Activated naive CD4-positive, alpha-beta T cell treated with anti-CD3 and anti-CD28 coated beads for 36 hours (primary cell): Measurements from ENCODE around the gene MSANTD3. TPM values are rescaled to one million over a fixed set of nuclear protein-coding genes. Genes with fewer than 3 reads are reported as not detected.
"Not testable (repeated sequence)": the region's sequence is repeated elsewhere in the genome, so short reads cannot be mapped to it uniquely, and the experiment has no call there.

ENCODE experiments used
- CTCF ChIA-PET: fragments of 350-600 bp; sonication (Branson Sonifier 250); formaldehyde crosslinking; loops from one replicate; lab custom pipeline; 2021; ENCODE audit warnings: antibody characterized with exemption; lab: Charles Lee
- DNase-seq: peaks from one replicate; pipeline ENCODE4 v3.0.0-alpha.2; 2020
- H3K27ac Mint-ChIP-seq: one replicate; pipeline ENCODE4 v1.8.0; 2021; ENCODE audit warnings: mild to moderate bottlenecking, mixed read lengths
- H3K27me3 Mint-ChIP-seq: one replicate; pipeline ENCODE4 v1.8.0; 2021; ENCODE audit warnings: low read depth, mixed read lengths
- H3K36me3 Mint-ChIP-seq: one replicate; pipeline ENCODE4 v1.8.0; 2021; ENCODE audit warnings: low read depth, mixed read lengths
- H3K4me1 Mint-ChIP-seq: one replicate; pipeline ENCODE4 v1.8.0; 2021; ENCODE audit warnings: low read depth, mixed read lengths
- H3K4me3 Mint-ChIP-seq: one replicate; pipeline ENCODE4 v1.8.0; 2021; ENCODE audit warnings: mild to moderate bottlenecking, moderate library complexity, mixed read lengths
- H3K9me3 Mint-ChIP-seq: one replicate; pipeline ENCODE4 v1.8.0; 2021; ENCODE audit warnings: mixed read lengths
- intact Hi-C: fragments of 100-400 bp; cut with micrococcal nuclease; formaldehyde crosslinking; loops from one replicate; pipeline ENCODE4 v1.15.1; 2023
- total RNA-seq, 2 experiments: library from RNA; stranded (reverse); gene quantifications; one replicate each; pipeline ENCODE4 v1.2.3, GENCODE V29; 2021

MSANTD3 gene, protein sequence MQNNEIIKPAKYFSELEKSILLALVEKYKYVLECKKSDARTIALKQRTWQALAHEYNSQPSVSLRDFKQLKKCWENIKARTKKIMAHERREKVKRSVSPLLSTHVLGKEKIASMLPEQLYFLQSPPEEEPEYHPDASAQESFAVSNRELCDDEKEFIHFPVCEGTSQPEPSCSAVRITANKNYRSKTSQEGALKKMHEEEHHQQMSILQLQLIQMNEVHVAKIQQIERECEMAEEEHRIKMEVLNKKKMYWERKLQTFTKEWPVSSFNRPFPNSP
- 10 to 100 TPM; 10.4 to 11.5 TPM for total RNA-seq

- Mint-ChIP-seq H3K27me3 (no peaks in the 10 kb centered on the region), H3K4me1 (peaks cover 30% of the 10 kb centered on the region), H3K36me3 (peaks cover 2% of the 10 kb centered on the region), H3K4me3 (peak within 1 kb of the TSS; percentile 91), H3K27ac (peak within 1 kb of the TSS; percentile 82), H3K9me3 (no peaks in the 10 kb centered on the region)
- peak; percentile 52 for DNase-seq
- CTCF ChIA-PET = interaction anchor here (0.6 to 1.3 kb wide), 6 partner anchors 11 to 615 kb away, joined by 3 to 9 read pairs (median 4); no protein-coding TSS in a partner anchor
- intact Hi-C loops = loop anchor here (1.0 to 5.0 kb wide), 6 partner anchors 15 to 1108 kb away; partner anchors contain the start of genes MRPL50, NR4A3, TEX10 and ZNF189
Observed at GRCh38 chr9:100426530-100427365, at the start of gene MSANTD3. Gene MSANTD3 (plus strand): TSS chr9:100427143. CDS start chr9:100441939, 14,796 bp downstream.

GRCh38 chr9:100379862-100380261 lies 47.1 kb upstream of the MSANTD3 start:
- Mint-ChIP-seq H3K4me1 (no peaks in the 10 kb centered on the region), H3K4me3 (no peak overlapping the region), H3K27me3 (no peaks in the 10 kb centered on the region), H3K36me3 (no peaks in the 10 kb centered on the region), H3K9me3 (peaks cover 3% of the 10 kb centered on the region), H3K27ac (no peak overlapping the region)
- intact Hi-C loops = no loop called here
- CTCF ChIA-PET = interaction anchor here (0.7 kb wide), 1 partner anchor 353 kb away, joined by 4 read pairs; no protein-coding TSS in a partner anchor
- DNase-seq = no peak

GRCh38 chr9:100392989-100393388 lies 34.0 kb upstream of the MSANTD3 start:
- DNase-seq, H3K27ac Mint-ChIP-seq, CTCF ChIA-PET: not testable (repeated sequence)

GRCh38 chr9:100394032-100394695 lies 32.8 kb upstream of the MSANTD3 start:
- Mint-ChIP-seq H3K27ac (no peak overlapping the region), H3K4me1 (no peaks in the 10 kb centered on the region), H3K36me3 (peaks cover 3% of the 10 kb centered on the region), H3K9me3 (no peaks in the 10 kb centered on the region), H3K4me3 (no peak overlapping the region), H3K27me3 (no peaks in the 10 kb centered on the region)
- intact Hi-C loops = no loop called here
- no peak for DNase-seq
- CTCF ChIA-PET = no interaction called here

More at GRCh38 chr9:100392989-100393388, 34.0 kb upstream of the MSANTD3 start:
- H3K4me1 Mint-ChIP-seq, H3K36me3 Mint-ChIP-seq, H3K9me3 Mint-ChIP-seq, intact Hi-C loops, H3K4me3 Mint-ChIP-seq, H3K27me3 Mint-ChIP-seq: not testable (repeated sequence)

GRCh38 chr9:100394816-100395215 lies 32.1 kb upstream of the MSANTD3 start:
- Mint-ChIP-seq H3K27me3 (no peaks in the 10 kb centered on the region), H3K36me3 (peaks cover 3% of the 10 kb centered on the region), H3K9me3 (no peaks in the 10 kb centered on the region), H3K4me1 (no peaks in the 10 kb centered on the region), H3K4me3 (no peak overlapping the region), H3K27ac (no peak overlapping the region)
- CTCF ChIA-PET = no interaction called here
- intact Hi-C loops = no loop called here
- no peak for DNase-seq

DNA sequence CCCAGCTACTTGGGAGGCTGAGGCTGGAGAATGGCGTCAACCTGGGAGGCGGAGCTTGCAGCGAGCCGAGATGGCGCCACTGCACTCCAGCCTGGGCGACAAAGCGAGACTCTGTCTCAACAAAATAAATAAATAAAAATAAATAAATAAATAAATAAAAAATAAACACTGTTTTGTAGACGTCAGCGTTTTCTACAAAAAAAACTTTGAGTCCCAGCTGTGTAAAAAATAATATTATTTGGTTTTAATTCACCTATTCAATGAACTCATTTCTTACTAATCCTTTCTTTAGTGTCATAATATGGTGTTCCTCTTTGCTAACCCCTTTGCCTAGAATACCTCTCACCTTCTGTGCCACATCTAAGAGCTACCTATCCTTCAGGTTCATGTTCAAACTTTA lies 30.2 kb upstream of the MSANTD3 start:
- Mint-ChIP-seq H3K27me3 (no peaks in the 10 kb centered on the region), H3K4me3 (no peak overlapping the region), H3K9me3 (no peaks in the 10 kb centered on the region), H3K4me1 (no peaks in the 10 kb centered on the region), H3K27ac (no peak overlapping the region), H3K36me3 (peaks cover 2% of the 10 kb centered on the region)
- intact Hi-C loops = no loop called here
- CTCF ChIA-PET = no interaction called here
- no peak for DNase-seq

DNA sequence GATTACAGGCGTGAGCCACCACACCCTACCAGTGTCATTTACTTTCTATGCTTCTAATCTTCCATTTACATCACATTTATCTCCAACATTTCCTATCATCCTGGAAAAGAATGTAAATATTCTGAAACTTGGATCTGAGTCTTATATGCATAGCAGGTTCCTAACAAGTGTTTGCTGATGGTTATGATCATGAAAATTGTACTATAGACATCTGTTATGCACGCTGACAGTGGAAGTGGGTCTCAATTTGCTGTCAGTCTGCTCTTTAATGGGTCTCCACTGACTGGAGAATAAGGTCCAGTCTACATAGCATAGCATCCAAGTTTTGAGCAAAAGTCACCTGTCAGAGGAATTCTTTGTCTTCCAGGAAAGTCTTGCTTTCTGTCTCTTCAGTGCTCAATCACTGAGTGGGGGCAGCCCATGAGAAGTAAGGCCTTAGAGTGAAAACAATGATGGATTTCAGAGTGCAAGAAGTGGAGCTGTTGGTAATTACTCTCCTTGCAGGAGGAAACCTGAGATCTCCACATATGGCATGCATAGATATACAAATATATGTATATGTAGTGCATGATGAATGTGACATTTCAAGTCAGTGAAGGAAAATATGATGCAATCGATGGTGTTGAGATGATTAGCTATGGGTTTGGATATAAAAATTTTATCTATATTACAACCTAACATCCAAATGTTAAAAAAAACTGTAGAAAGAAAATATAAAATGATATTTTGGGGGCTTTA lies 29.2 kb upstream of the MSANTD3 start:
- H3K9me3 Mint-ChIP-seq = no peaks in the 10 kb centered on the region
- H3K4me1 Mint-ChIP-seq = no peaks in the 10 kb centered on the region
- no peak for DNase-seq
- CTCF ChIA-PET = no interaction called here
- no peaks in the 10 kb centered on the region for H3K27me3 Mint-ChIP-seq
- H3K27ac Mint-ChIP-seq = no peak overlapping the region
- no peak overlapping the region for H3K4me3 Mint-ChIP-seq
- H3K36me3 Mint-ChIP-seq = peaks cover 2% of the 10 kb centered on the region
- intact Hi-C loops = no loop called here

- Mint-ChIP-seq H3K9me3 (no peaks in the 10 kb centered on the region), H3K36me3 (no peaks in the 10 kb centered on the region), H3K4me3 (no peak overlapping the region), H3K27me3 (no peaks in the 10 kb centered on the region), H3K27ac (no peak overlapping the region), H3K4me1 (no peaks in the 10 kb centered on the region)
- intact Hi-C loops = no loop called here
- DNase-seq = no peak
- CTCF ChIA-PET = no interaction called here
Observed at GRCh38 chr9:100401042-100401441, 25.9 kb upstream of the MSANTD3 start.

- no peak for DNase-seq
- CTCF ChIA-PET = interaction anchor here (0.7 to 1.4 kb wide), 4 partner anchors 12 to 82 kb away, joined by 3 to 4 read pairs (median 4); no protein-coding TSS in a partner anchor
- Mint-ChIP-seq H3K9me3 (no peaks in the 10 kb centered on the region), H3K27ac (no peak overlapping the region), H3K36me3 (peaks cover 1% of the 10 kb centered on the region), H3K4me1 (peaks cover 8% of the 10 kb centered on the region), H3K27me3 (peaks cover 11% of the 10 kb centered on the region), H3K4me3 (no peak overlapping the region)
- intact Hi-C loops = no loop called here
Observed at GRCh38 chr9:100406962-100407361, 20.0 kb upstream of the MSANTD3 start.

DNA sequence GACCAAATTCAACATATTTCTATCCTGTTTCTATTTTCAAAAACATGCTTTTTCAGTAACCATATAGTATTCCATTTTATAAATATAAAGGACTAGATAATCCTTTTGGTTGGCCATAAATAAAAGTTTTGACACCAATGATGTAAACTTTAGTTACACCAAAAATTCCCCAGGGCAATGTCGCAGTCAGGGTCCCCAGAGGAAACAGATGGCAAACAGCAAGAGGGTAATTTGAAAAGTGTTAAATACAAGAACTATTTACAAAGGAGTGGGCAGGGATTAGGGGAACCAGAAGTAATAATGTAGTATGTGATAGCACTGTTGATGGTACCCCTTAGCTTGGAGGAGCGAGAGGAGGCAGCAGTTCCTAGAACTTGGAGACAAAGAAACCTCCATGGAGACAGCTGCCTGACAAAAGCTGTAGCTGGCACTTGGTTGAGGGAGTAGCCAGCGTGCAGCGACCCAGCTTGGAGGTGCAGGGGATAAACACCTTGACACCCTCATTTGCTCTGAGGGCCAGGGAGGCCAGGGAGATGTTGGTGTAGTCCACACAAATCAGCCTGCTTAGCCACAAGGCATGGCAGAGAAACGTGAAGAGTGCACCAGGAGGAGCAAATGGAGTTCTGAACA lies 18.3 kb upstream of the MSANTD3 start:
- Mint-ChIP-seq H3K9me3 (no peaks in the 10 kb centered on the region), H3K27ac (no peak overlapping the region), H3K36me3 (peaks cover 1% of the 10 kb centered on the region), H3K4me3 (no peak overlapping the region), H3K27me3 (peaks cover 14% of the 10 kb centered on the region), H3K4me1 (peaks cover 13% of the 10 kb centered on the region)
- DNase-seq = no peak
- CTCF ChIA-PET = no interaction called here
- intact Hi-C loops = no loop called here

GRCh38 chr9:100409176-100409556 lies 17.8 kb upstream of the MSANTD3 start:
- H3K36me3 Mint-ChIP-seq = peaks cover 1% of the 10 kb centered on the region
- DNase-seq = no peak
- intact Hi-C loops = no loop called here
- H3K27me3 Mint-ChIP-seq = peaks cover 14% of the 10 kb centered on the region
- CTCF ChIA-PET = no interaction called here
- peaks cover 13% of the 10 kb centered on the region for H3K4me1 Mint-ChIP-seq
- no peak overlapping the region for H3K27ac Mint-ChIP-seq
- H3K4me3 Mint-ChIP-seq = no peak overlapping the region
- no peaks in the 10 kb centered on the region for H3K9me3 Mint-ChIP-seq
